DND-41 (cell line): Measurements from ENCODE around the gene HBE1.
"Not testable (repeated sequence)": the region's sequence is repeated elsewhere in the genome, so short reads cannot be mapped to it uniquely, and the experiment has no call there.

Source experiments
- ATAC-seq: fragments of 200-7000 bp; cut with Tn5 transposase; 3 replicates; pipeline ENCODE4 v1.9.1; 2021; ENCODE audit warnings: low read depth; ENCODE audit not compliant: insufficient read depth
- DNase-seq: peaks from one replicate; pipeline ENCODE4 v3.0.0-alpha.2; 2020
- H2AFZ ChIP-seq: 2 replicates; pipeline ENCODE4 v1.6.0; 2012; ENCODE audit warnings: low read depth, low read length
- H3K27ac ChIP-seq: 2 replicates; pipeline ENCODE4 v1.5.1; 2012; ENCODE audit warnings: low read length, inconsistent platforms
- H3K27me3 ChIP-seq: fragments of 200-600 bp; sonication (generic); 2 replicates; pipeline ENCODE4 v1.6.0; 2012; ENCODE audit warnings: low read length, mild to moderate bottlenecking, inconsistent platforms; ENCODE audit not compliant: insufficient read depth, poor library complexity
- H3K36me3 ChIP-seq: 2 replicates; pipeline ENCODE4 v1.5.1; 2012; ENCODE audit warnings: low read length, inconsistent platforms; ENCODE audit not compliant: insufficient read depth
- H3K4me1 ChIP-seq: 2 replicates; pipeline ENCODE4 v1.5.1; 2012; ENCODE audit warnings: mild to moderate bottlenecking, low read length; ENCODE audit not compliant: insufficient read depth
- H3K4me2 ChIP-seq: 2 replicates; pipeline ENCODE4 v1.6.0; 2012; ENCODE audit warnings: mild to moderate bottlenecking, moderate library complexity, low read length, inconsistent platforms; ENCODE audit not compliant: insufficient read depth
- H3K4me3 ChIP-seq, 2 experiments: fragments of 200-600 bp in 1 of 2; shearing (Covaris generic) in 1 of 2; 2 replicates each; pipeline ENCODE4 v1.5.1; 2012 to 2016; ENCODE audit warnings: inconsistent platforms in 2 of 2, low read length in 2 of 2, mild to moderate bottlenecking in 2 of 2, low read depth in 1 of 2, moderate library complexity in 1 of 2
- H3K79me2 ChIP-seq: 2 replicates; pipeline ENCODE4 v1.6.0; 2012; ENCODE audit warnings: low read length, inconsistent platforms; ENCODE audit not compliant: insufficient read depth
- H3K9ac ChIP-seq: 2 replicates; pipeline ENCODE4 v1.6.0; 2012; ENCODE audit warnings: low read depth, mild to moderate bottlenecking, inconsistent platforms, low read length, moderate library complexity
- H3K9me3 ChIP-seq: 2 replicates; pipeline ENCODE4 v1.5.1; 2012; ENCODE audit warnings: low read length, moderate library complexity, mild to moderate bottlenecking, inconsistent platforms; ENCODE audit not compliant: insufficient read depth, severe bottlenecking
- H4K20me1 ChIP-seq: 2 replicates; pipeline ENCODE4 v1.6.0; 2012; ENCODE audit warnings: low read length; ENCODE audit not compliant: insufficient read depth
- CTCF ChIP-seq: IDR thresholded peaks from 2 replicates; pipeline ENCODE4 v1.5.1; 2012; ENCODE audit warnings: borderline replicate concordance, low read length, moderate library complexity, mild to moderate bottlenecking; ENCODE audit not compliant: poor library complexity, severe bottlenecking; ENCODE audit errors: extremely low read depth
- EZH2 ChIP-seq: IDR thresholded peaks from 3 replicates; pipeline ENCODE4 v1.6.1; 2012; ENCODE audit warnings: borderline replicate concordance, low read depth, mild to moderate bottlenecking, moderate library complexity, low read length, inconsistent platforms; ENCODE audit not compliant: severe bottlenecking

Gene HBE1

GRCh38 chr11:5297721-5298323, 28.1 kb upstream of the HBE1 start:
- Histone ChIP-seq H3K36me3 (no peaks in the 10 kb centered on the region), H3K4me1 (no peaks in the 10 kb centered on the region), H3K27me3 (peaks cover 6% of the 10 kb centered on the region), H3K9me3 (no peaks in the 10 kb centered on the region), H3K27ac (no peak overlapping the region), H4K20me1 (no peaks in the 10 kb centered on the region), H3K9ac (no peak overlapping the region), H3K79me2 (no peaks in the 10 kb centered on the region), H2AFZ (no peak overlapping the region), H3K4me2 (no peak overlapping the region), H3K4me3 (no peak overlapping the region)
- TF ChIP-seq EZH2 = no peak
- TF ChIP-seq CTCF = no peak
- ATAC-seq (no peak), DNase-seq (no peak)

GRCh38 chr11:5294342-5294995, 24.7 kb upstream of the HBE1 start:
- not testable (repeated sequence) for ATAC-seq

GRCh38 chr11:5293028-5293427, 23.3 kb upstream of the HBE1 start:
- peaks cover 5% of the 10 kb centered on the region for H3K27me3 ChIP-seq
- H2AFZ ChIP-seq = no peak overlapping the region
- H3K36me3 ChIP-seq = no peaks in the 10 kb centered on the region
- DNase-seq = no peak
- no peak overlapping the region for H3K27ac ChIP-seq
- no peaks in the 10 kb centered on the region for H4K20me1 ChIP-seq
- no peak overlapping the region for H3K4me3 ChIP-seq
- ATAC-seq = no peak
- no peaks in the 10 kb centered on the region for H3K9me3 ChIP-seq
- H3K4me2 ChIP-seq = no peak overlapping the region
- no peaks in the 10 kb centered on the region for H3K79me2 ChIP-seq
- no peak for TF ChIP-seq EZH2
- no peak for TF ChIP-seq CTCF
- no peaks in the 10 kb centered on the region for H3K4me1 ChIP-seq
- no peak overlapping the region for H3K9ac ChIP-seq

More at GRCh38 chr11:5294342-5294995, 24.7 kb upstream of the HBE1 start:
- H3K4me2 ChIP-seq, H3K27ac ChIP-seq, H3K9me3 ChIP-seq, H3K36me3 ChIP-seq, H2AFZ ChIP-seq, H3K9ac ChIP-seq, H3K79me2 ChIP-seq, H3K4me1 ChIP-seq, H3K4me3 ChIP-seq, DNase-seq, H4K20me1 ChIP-seq, H3K27me3 ChIP-seq: not testable (repeated sequence)

GRCh38 chr11:5291207-5291838, 21.6 kb upstream of the HBE1 start:
- no peaks in the 10 kb centered on the region for H3K79me2 ChIP-seq
- ATAC-seq = no peak
- no peaks in the 10 kb centered on the region for H3K36me3 ChIP-seq
- no peaks in the 10 kb centered on the region for H4K20me1 ChIP-seq
- DNase-seq = no peak
- no peak overlapping the region for H3K4me2 ChIP-seq
- H3K4me1 ChIP-seq = no peaks in the 10 kb centered on the region
- no peak overlapping the region for H3K4me3 ChIP-seq
- H3K9ac ChIP-seq = no peak overlapping the region
- TF ChIP-seq EZH2 = no peak
- TF ChIP-seq CTCF = peak; percentile 45
- H3K27ac ChIP-seq = no peak overlapping the region
- no peaks in the 10 kb centered on the region for H3K9me3 ChIP-seq
- H3K27me3 ChIP-seq = no peaks in the 10 kb centered on the region
- no peak overlapping the region for H2AFZ ChIP-seq
